ENCODE data around the gene USP10. TPM values are rescaled to one million over a fixed set of nuclear protein-coding genes. Genes with fewer than 3 reads are reported as not detected.

The USP10 gene
- total RNA-seq, 1 donor from 2014 or later: 128 TPM

- H3K27me3 Mint-ChIP-seq (ENCODE audit: low read depth): peaks cover 9% of the 10 kb centered on the region
Measured at GRCh38 chr16:84811529-84811928, 111.7 kb downstream of the USP10 start.

GRCh38 chr16:84813141-84813934 is 113.5 kb downstream of the USP10 start:
- no peak for DNase-seq (ENCODE audit: low spot score in 2 of 2, unreplicated experiment in 2 of 2)
- Mint-ChIP-seq H3K9me3 (no peaks in the 10 kb centered on the region), H3K36me3 (no peaks in the 10 kb centered on the region), H3K4me3 (no peak overlapping the region), H3K27ac (no peak overlapping the region), H3K27me3 (ENCODE audit: low read depth) (peaks cover 9% of the 10 kb centered on the region), H3K4me1 (no peaks in the 10 kb centered on the region)
- no peak for TF ChIP-seq CTCF (IDR thresholded peaks at IDR 0.05; ENCODE audit: unreplicated experiment)

More at GRCh38 chr16:84811529-84811928, 111.7 kb downstream of the USP10 start:
- TF ChIP-seq CTCF (IDR thresholded peaks at IDR 0.05; ENCODE audit: unreplicated experiment): no peak
- Mint-ChIP-seq H3K27ac (no peak overlapping the region), H3K9me3 (no peaks in the 10 kb centered on the region), H3K4me1 (peaks cover 3% of the 10 kb centered on the region), H3K4me3 (no peak overlapping the region), H3K36me3 (no peaks in the 10 kb centered on the region)
- no peak for DNase-seq (ENCODE audit: low spot score in 2 of 2, unreplicated experiment in 2 of 2)

- peaks cover 16% of the 10 kb centered on the region for H3K4me1 Mint-ChIP-seq
- no peak for TF ChIP-seq CTCF (IDR thresholded peaks at IDR 0.05; ENCODE audit: unreplicated experiment)
- no peak overlapping the region for H3K27ac Mint-ChIP-seq
- no peak for DNase-seq (ENCODE audit: low spot score in 2 of 2, unreplicated experiment in 2 of 2)
- H3K9me3 Mint-ChIP-seq: no peaks in the 10 kb centered on the region
- H3K27me3 Mint-ChIP-seq (ENCODE audit: low read depth): peaks cover 11% of the 10 kb centered on the region
- no peaks in the 10 kb centered on the region for H3K36me3 Mint-ChIP-seq
- no peak overlapping the region for H3K4me3 Mint-ChIP-seq
Measured at GRCh38 chr16:84815462-84815861, 115.7 kb downstream of the USP10 start.

- DNase-seq (ENCODE audit: low spot score in 2 of 2, unreplicated experiment in 2 of 2): no peak
- no peak overlapping the region for H3K27ac Mint-ChIP-seq
- no peaks in the 10 kb centered on the region for H3K36me3 Mint-ChIP-seq
- H3K4me3 Mint-ChIP-seq: no peak overlapping the region
- no peaks in the 10 kb centered on the region for H3K9me3 Mint-ChIP-seq
- TF ChIP-seq CTCF (IDR thresholded peaks at IDR 0.05; ENCODE audit: unreplicated experiment): no peak
- peaks cover 14% of the 10 kb centered on the region for H3K27me3 Mint-ChIP-seq (ENCODE audit: low read depth)
- H3K4me1 Mint-ChIP-seq: peaks cover 19% of the 10 kb centered on the region
Measured at GRCh38 chr16:84816023-84816422, 116.2 kb downstream of the USP10 start.

GRCh38 chr16:84816485-84816884 is 116.7 kb downstream of the USP10 start:
- TF ChIP-seq CTCF (IDR thresholded peaks at IDR 0.05; ENCODE audit: unreplicated experiment): no peak
- Mint-ChIP-seq H3K4me1 (peaks cover 22% of the 10 kb centered on the region), H3K27me3 (ENCODE audit: low read depth) (peaks cover 16% of the 10 kb centered on the region), H3K4me3 (no peak overlapping the region), H3K9me3 (no peaks in the 10 kb centered on the region), H3K27ac (no peak overlapping the region), H3K36me3 (no peaks in the 10 kb centered on the region)
- DNase-seq (ENCODE audit: low spot score in 2 of 2, unreplicated experiment in 2 of 2): no peak

Data from mesothelial cell of epicardium (in vitro differentiated cells).